ENCODE data around the gene FOXE3.

FOXE3 gene

GRCh38 chr1:47415728-47416318 is at the start of gene FOXE3:
Gene FOXE3, plus strand, starts transcription at chr1:47416285. Its CDS starts 31 bp downstream, at chr1:47416316.
- no peak for DNase-seq (ENCODE audit: low read depth)

DNA sequence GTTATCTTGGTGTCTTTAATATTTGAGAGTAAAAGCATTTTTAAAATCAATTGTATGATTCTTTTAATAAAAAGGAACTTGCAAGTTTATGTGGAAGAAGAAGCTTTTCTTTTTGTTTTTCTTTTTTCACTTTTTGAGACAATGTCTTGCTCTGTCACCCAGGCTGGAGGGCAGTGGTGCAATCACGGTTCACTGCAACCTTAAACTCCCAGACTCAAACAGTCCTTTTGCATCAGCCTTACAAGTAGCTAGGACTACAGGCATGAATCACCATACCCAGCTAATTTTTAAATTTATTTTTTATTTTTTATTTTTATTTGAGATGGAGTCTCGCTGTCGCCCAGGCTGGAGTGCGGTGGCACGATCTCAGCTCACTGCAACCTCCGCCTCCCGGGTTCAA is 48.4 kb upstream of the FOXE3 start:
- no peak for DNase-seq (ENCODE audit: low read depth)

DNA sequence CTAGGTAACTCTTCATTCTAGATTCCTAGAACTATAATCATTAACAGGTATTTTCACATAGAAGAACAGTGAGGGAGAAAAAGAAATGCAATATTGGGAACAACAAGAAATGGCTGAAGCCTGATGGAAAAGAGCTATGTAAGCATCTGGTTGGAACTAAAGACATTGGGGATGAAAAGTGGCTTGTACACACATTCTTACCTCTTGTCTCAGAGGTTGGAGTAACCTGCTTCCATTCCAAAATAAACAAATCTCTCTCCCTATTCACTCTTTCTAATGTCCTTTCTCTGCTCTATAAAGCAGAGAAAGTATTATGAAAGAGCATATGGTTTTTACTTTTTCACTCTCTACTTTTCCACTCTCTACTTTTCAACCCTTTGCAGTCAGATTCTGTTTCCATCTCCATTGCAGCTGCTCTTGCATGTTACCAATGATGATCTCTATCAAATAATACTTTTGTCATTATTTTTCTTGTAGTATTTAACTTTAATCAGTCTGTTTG is 45.0 kb upstream of the FOXE3 start:
- no peak for DNase-seq (ENCODE audit: low read depth)

DNA sequence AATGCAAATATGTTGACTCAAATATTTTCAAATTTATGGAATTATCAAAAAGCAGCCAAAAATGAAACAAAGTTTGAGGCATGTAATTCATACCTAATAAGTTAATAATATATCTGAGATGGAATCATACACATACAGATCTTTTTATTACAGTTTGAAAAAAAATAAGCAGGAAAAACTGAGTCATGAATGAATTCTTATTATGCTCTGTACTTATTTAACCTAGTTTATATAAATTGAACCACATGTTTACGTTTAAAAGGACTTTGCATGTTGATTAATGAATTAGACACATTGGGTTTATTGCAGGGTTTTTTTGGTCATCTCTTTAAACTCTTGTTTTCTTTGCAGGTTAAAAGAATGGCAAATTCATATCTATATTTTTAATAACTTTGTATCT is 41.6 kb upstream of the FOXE3 start:
- DNase-seq (ENCODE audit: low read depth), result no peak

- DNase-seq (ENCODE audit: low read depth), result no peak
Measured at GRCh38 chr1:47378147-47378546, 37.9 kb upstream of the FOXE3 start.

DNA sequence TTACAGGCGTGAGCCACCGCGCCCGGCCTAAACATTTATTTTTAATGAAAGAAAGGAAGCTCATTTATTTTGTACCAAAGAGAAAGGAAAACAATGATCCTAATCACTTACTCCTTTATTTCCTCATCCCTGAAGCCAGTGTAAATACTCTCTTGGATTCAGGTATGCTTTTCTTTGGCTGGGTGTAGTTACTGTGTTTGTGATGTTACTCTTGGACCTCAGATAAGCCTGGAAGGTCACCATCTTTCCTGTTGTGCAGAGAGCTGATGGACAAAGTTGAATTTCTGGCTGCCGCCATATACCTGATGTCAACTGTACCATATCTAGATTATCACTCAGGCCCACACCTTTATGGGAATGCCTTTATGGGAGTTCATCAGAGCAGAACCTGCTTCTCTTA is 35.4 kb upstream of the FOXE3 start:
- no peak for DNase-seq (ENCODE audit: low read depth)

GRCh38 chr1:47382399-47382983 is 33.6 kb upstream of the FOXE3 start:
- no peak for DNase-seq (ENCODE audit: low read depth)

- no peak for DNase-seq (ENCODE audit: low read depth)
Measured at GRCh38 chr1:47384083-47384482, 32.0 kb upstream of the FOXE3 start.

- no peak for DNase-seq (ENCODE audit: low read depth)
Measured at GRCh38 chr1:47385020-47385419, 31.1 kb upstream of the FOXE3 start.

- no peak for DNase-seq (ENCODE audit: low read depth)
Measured at GRCh38 chr1:47386268-47386667, 29.8 kb upstream of the FOXE3 start.

GRCh38 chr1:47388030-47388890 is 27.8 kb upstream of the FOXE3 start:
- DNase-seq (ENCODE audit: low read depth), result no peak

DNA sequence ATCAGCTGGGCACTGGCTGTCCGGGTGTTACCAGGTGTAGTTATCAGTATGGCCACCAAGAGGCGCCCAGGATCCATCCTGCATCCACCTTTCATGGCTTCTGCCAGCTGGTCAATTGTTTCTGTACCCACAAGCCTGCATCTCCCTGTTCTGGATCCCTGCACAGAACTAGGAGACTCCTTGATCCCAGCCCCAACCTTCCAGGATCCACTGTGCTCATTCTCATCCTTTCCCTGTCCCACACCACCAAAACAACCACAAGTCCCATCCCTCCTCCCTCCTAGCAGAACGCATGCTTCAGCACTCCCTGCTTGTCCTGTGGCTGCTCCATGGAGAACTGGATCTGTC is 27.2 kb upstream of the FOXE3 start:
- DNase-seq (ENCODE audit: low read depth), result peak; percentile 73

DNA sequence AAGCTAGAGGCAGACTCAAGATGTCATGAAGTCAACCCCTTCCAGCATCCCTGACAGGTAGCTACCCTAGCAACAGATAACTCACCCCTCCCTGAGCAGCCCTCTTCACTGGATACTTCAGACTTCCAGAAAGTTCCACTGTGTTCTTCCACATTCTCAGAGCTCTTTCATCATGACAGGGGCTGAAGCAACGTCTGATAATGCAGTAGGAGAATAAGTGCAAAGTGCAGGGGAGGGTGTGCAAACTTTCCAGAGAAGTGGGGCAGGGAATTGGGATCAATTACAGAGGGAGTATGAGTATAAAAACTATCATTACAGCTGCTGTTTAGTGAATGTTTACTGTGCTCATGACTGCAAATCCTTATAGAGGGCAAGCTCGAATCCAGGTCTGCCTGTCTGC is 26.4 kb upstream of the FOXE3 start:
- no peak for DNase-seq (ENCODE audit: low read depth)

DNA sequence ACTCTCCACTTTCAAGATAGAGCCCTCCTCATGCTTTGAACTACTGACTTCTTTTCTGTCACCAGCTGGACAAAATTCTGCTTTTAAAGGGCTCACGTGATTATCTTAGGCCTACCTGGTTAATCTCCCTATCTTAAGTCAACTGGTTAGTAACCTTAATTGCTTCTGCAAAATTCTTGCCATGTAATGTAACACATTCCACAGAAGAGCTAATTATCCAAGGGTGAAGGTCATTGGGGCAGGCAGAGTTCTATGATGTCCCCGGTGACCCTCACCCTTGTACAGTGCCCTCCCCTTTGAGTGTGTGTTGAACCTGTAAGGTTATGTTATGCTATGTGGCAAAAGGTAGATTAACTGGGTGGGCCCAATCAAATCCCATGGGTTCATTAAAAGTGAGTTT is 25.2 kb upstream of the FOXE3 start:
- no peak for DNase-seq (ENCODE audit: low read depth)

- peak; percentile 17 for DNase-seq (ENCODE audit: low read depth)
Measured at GRCh38 chr1:47393141-47393540, 22.9 kb upstream of the FOXE3 start.

DNA sequence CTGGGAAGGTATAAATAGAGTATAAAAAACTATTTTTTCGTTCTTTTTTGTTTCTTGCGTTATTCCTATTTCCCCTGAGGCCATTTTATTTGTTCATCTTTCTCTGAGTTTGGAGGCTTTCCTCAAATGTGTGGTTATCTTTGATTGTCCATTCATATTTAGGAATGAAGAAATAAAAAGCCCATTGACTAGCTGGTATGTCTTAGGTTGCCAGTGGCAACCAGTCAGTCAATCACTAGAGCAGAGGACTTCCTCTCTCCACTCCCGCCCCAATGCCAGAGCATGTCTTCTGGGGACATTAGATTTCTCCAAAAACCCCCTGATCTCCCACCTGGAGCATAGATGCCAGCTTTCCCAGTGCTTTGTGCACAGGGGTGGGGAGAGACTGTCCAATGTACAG is 20.7 kb upstream of the FOXE3 start:
- DNase-seq (ENCODE audit: low read depth), result no peak

GRCh38 chr1:47396671-47397196 is 19.4 kb upstream of the FOXE3 start:
- no peak for DNase-seq (ENCODE audit: low read depth)

GRCh38 chr1:47399138-47399845 is 16.8 kb upstream of the FOXE3 start:
- no peak for DNase-seq (ENCODE audit: low read depth)

GRCh38 chr1:47399846-47400155 is 16.3 kb upstream of the FOXE3 start:
- no peak for DNase-seq (ENCODE audit: low read depth)

DNA sequence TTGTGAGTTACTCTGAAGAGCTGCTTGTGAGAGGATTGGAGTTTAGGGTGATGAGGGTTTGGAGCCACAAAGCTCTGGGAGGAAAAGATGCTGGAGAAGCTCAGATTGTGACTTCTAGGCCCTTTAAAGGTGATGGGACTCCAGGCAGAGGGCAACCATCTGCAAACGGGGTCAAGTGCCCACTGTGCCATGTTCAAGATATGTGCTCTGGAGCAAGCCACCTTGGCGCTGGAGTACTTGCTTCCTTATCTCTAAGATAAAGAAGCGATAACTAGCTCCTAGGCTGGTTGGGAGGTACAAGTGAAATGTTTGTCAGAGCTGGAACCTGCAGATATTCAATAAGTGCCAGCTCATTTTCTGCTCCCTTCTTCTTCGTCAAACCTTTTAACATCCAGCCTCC is 14.3 kb upstream of the FOXE3 start:
- no peak for DNase-seq (ENCODE audit: low read depth)

GRCh38 chr1:47402591-47402990 is 13.5 kb upstream of the FOXE3 start:
- DNase-seq (ENCODE audit: low read depth), result no peak

DNA sequence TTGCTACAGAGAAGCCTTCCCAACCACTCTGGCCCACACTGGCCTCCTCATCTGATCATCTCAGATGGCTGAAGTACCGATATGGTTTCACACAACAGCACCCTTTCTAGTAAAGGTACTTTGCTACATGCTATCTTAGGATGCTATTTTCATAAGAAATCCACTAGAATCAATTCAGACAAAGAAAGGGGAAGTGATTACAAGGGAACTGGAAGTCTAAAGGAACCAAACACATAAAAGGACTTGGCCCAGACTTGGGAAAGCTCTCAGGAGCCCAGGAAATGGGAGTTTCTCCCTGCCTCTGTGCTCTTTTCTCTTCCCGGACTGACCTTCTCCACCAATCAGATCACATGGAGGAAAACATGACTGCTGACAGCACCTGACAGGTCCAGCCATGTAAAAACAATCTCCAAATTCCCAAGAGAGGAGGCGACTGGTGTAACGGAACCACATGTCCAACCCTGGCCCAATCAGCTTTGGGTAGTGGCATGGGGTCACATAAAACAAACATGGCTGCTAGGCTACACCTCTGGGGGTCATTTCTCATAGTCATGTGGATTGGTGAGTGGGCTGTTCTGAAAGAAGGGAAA is 12.7 kb upstream of the FOXE3 start:
- DNase-seq (ENCODE audit: low read depth), result no peak
